CD4-positive, alpha-beta T cell treated with Interleukin-4 for 1 hour (primary cell): ENCODE results near the gene MTTP.
"Not testable (repeated sequence)": the region's sequence is repeated elsewhere in the genome, so short reads cannot be mapped to it uniquely, and the experiment has no call there.

Experiments used
- DNase-seq, 2 donors: peaks; one replicate each; pipeline ENCODE4 v3.0.0-alpha.2; 2020 to 2022

The MTTP gene

DNA sequence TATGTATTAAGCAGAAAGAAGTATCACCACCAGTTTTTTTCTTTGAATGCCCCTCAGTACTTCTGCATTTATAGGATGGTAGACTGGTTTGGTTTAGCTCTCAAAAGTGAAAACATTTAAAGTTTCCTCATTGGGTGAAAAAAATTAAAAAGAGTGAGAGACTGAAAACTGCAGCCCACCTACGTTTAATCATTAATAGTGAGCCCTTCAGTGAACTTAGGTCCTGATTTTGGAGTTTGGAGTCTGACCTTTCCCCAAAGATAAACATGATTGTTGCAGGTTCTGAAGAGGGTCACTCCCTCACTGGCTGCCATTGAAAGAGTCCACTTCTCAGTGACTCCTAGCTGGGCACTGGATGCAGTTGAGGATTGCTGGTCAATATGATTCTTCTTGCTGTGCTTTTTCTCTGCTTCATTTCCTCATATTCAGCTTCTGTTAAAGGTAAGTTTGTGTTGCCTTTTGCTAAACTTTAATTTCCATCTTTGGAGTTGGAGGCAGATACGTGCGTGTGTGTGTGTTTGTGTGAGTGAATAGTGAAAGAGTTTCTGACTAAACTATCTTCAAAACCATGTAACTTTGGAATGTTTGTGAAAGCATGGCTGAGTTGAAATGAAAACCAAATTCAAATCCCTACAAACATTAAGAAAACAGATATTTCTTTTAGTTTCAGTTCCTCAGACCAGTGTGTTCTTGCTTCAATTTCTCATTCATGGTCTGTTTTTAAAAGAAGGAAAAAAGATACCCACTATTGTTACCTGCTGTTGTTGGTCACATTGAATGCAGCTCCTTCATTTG lies at the start of gene MTTP:
Gene MTTP, plus strand, starts transcription at position 295 of the 795 bp plus-strand sequence. Its CDS starts 86 bp downstream, at position 381.
- no peak for DNase-seq

GRCh38 chr4:99529228-99529627 lies 45.4 kb upstream of the MTTP start:
- no peak for DNase-seq

DNA sequence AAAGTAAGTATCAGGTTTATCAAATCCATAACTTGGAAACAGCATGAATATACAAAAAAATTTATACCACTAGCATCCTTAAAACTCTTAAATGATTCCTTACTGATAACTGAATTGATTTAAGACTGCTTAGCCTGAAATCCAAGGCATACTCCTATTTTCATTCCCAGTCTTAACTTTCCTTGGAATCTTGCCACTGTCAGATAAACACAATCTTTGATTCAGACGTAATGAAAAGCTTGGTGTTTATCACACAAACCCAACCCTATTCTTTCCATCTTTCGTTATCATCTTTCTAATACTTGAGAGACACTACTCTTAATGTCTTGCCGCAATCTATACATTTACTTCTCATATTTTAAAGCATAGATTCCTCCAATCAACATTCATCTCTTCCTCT lies 44.7 kb upstream of the MTTP start:
- no peak for DNase-seq

GRCh38 chr4:99534699-99535098 lies 39.9 kb upstream of the MTTP start:
- DNase-seq, result not testable (repeated sequence)

GRCh38 chr4:99536271-99536670 lies 38.4 kb upstream of the MTTP start:
- no peak for DNase-seq

DNA sequence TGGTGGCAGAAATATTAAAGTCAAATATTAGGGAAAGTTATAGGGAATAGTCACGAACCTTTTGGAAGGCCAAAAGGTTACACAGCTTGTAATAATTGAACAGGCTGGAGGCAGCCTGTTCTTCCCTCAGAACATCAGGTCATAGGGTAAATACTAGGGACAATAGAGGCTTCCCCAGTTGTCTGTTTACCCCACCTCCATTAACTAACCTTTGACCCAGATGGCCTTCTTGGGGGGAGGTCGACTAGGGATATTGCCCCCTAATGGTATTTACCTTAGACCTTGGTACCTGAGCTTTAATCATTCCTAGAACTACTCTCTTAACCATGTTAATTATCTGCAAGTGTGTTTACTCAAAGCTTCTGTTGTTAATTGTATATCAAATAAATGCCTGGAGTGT lies 37.8 kb upstream of the MTTP start:
- no peak for DNase-seq

GRCh38 chr4:99537674-99538073 lies 37.0 kb upstream of the MTTP start:
- no peak for DNase-seq

DNA sequence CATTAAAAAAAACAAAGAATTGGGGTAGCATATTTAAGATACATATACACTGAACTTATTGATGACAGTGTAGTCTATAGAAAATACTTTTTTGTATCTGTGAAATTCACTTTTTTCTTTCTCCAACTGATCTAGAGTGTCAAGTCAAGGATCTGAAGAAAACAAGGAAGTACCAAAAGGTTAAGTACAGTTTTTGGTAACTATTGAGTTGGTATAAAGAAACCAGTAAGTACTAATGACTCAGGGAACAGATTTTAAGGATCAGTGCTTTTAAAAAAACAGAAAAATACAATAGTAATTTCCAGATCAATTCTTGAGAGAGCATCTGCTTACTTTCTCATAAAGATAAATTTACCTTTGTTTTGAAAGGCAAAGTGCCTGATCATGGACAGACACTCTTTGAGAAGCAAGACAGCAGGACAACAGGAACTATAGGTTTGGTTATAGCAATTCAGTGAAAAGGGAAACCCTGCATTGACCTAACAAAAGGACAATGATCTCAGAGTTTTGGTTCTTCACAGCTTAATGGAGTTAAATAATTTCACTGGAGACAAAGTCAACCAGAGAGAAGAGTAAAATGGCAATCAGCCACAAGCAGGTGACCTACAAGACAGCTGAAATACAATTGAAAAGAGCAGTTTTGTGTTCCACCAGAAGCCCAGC lies 34.2 kb upstream of the MTTP start:
- no peak for DNase-seq

GRCh38 chr4:99552872-99553271 lies 21.8 kb upstream of the MTTP start:
- DNase-seq, result no peak

DNA sequence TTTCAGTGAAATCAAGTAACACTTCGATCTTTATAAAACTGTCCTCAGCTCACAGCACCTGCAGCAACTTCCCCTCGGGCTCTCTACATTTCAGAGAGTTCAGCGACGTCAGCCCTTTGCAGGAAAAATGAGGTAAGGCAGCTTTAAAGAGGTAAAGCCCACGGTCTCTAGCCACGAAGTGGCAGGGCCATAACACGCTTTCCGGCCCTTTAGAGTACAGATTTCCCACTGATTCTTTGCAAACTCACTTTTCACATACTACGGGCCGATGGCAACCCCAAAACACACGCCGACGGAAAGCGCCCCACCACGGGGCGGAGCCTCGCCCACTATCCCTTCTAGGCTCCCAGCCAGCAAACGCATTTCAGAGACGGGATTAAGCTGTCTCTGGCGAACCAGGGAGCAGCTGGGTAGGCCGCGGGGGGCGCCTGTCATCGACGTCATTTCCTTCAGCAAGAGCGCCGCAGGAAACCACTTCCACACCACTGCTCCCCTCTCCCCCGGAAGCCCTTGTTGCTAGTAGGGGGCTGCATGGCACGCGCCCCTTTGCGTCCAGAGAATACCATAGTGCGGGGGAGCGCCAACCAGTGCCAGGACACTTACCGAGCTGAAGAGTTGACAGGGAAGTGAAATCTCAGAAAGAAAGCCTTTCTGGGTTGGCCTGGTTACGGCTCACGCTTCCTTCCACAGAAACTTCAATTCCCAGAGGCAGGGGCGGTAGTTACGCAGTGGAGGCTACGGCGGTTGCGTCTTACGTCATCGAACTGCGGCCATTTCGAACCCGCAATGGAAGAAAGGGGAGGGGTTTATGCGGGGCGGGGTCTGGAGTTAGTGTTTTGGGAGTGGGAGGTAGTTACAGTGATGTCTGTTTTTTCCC lies 11.1 kb upstream of the MTTP start, which contains the start of gene TRMT10A:
Gene TRMT10A, minus strand, starts transcription at position 730 of the 877 bp plus-strand sequence. CDS start 4,701 bp downstream, outside the sequence.
- peak; percentile 95 to 96 for DNase-seq

DNA sequence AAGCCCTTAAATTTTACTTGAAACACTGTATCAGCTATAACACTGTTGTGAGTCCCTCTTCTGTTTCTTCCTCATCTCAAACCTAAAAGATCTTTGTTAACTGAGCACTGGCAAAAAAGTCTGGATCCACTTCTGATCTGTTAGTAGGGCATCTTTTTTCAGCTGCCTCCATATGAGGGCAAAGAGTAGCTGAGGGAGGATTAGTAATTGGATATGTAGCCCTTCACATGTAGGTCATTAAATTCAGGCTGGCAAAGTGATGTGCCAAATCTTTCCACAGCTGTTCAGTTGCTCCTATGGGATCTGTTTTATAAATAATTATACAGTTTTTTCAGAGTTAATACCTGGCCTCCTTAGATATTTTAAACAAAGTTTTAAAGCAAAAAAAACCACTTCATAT lies 9.7 kb upstream of the MTTP start:
- no peak for DNase-seq

DNA sequence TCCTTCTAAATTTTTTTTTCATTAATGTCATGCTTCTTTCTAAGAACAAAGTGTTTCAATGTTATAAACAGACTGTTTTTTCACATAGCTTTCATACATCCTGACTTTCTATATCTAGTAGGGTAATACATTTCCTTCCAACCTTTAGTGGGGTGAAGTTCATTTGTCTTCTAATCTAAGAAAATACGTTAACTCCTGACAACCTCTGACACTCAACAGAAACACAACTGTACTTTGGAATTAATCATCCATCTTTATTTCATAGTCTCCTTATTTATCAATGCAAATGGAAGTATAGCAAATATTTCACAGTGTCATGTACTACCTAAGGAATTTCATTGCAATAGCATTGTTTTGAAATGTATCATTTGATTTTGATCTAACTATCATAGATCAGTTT lies 2.7 kb upstream of the MTTP start:
- DNase-seq, result no peak

- no peak for DNase-seq
These were observed 1.9 kb upstream of the MTTP start for GRCh38 chr4:99572527-99573240.

GRCh38 chr4:99573735-99574368 lies 772 bp upstream of the MTTP start:
- no peak for DNase-seq

DNA sequence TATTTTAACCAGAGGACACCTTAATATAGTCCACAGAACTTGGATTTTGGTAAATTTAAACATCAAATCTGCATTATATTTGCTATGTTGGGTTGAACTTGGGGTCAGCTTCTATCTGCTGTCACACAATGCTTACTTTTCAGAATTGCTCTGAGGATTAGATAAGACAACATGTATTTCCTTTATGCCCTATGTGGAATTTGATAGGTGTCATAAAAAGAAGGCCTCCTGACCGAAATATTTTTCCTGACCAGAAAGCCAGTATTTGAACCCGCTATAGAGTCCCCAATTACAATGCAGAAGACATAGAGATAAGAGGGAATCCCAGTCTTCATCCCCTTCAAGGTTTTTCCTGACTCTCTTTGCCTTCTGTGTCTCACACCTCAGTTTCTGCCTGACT lies 4.1 kb downstream of the MTTP start:
- no peak for DNase-seq

DNA sequence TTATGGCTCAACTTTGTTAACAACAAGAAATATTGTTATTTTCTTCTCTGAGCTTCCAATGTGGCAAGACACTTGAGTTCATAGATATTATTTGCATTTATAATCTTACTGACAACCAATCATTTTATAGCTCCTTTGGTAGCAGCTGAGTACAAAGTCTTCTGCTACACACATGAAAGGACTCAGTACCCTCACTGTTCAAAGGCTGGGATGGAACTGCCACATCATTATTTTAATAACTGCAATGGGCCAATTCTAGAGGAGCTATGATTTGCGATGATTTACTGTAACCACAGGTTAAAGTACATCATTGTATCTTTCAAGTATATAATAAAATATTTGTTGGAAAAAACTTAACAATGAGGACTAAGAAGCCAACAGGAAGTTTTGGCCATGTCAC lies 10.9 kb downstream of the MTTP start:
- no peak for DNase-seq

- no peak for DNase-seq
These were observed 11.7 kb downstream of the MTTP start for GRCh38 chr4:99586322-99586721.

DNA sequence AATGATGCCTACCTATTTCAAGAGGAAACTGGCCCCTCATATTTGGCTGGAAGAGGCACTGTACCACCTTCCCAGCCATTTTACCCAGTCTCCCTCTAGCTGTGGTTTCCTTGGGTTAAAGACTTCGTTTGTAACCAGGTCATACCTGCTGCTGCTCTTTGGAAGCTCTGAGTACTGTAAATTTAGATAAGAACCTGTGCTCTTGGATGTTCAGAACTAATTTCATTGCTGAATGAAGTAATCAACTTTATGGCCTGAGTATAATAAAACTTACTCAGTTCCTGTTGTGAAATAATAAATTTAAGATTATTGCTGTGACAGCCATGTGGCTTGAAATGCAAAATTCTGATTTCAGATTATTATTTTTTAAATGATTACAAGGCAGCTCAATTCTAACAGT lies 12.2 kb downstream of the MTTP start:
- no peak for DNase-seq

GRCh38 chr4:99587309-99587708 lies 12.7 kb downstream of the MTTP start:
- no peak for DNase-seq

- no peak for DNase-seq
These were observed 13.2 kb downstream of the MTTP start for GRCh38 chr4:99587803-99588202.

- DNase-seq, result no peak
These were observed 17.1 kb downstream of the MTTP start for GRCh38 chr4:99591757-99592156.
